GM12892 (cell line): ENCODE measurements around the gene PARVB.

Source experiments
- POLR2A ChIP-seq: IDR thresholded peaks from 2 replicates; pipeline ENCODE4 v1.6.1; 2011; ENCODE audit warnings: low read depth, low read length, control low read depth
- POLR2AphosphoS5 ChIP-seq: IDR thresholded peaks from 2 replicates; pipeline ENCODE4 v1.6.1; 2011; ENCODE audit warnings: low read depth, low read length, control low read depth

DNA sequence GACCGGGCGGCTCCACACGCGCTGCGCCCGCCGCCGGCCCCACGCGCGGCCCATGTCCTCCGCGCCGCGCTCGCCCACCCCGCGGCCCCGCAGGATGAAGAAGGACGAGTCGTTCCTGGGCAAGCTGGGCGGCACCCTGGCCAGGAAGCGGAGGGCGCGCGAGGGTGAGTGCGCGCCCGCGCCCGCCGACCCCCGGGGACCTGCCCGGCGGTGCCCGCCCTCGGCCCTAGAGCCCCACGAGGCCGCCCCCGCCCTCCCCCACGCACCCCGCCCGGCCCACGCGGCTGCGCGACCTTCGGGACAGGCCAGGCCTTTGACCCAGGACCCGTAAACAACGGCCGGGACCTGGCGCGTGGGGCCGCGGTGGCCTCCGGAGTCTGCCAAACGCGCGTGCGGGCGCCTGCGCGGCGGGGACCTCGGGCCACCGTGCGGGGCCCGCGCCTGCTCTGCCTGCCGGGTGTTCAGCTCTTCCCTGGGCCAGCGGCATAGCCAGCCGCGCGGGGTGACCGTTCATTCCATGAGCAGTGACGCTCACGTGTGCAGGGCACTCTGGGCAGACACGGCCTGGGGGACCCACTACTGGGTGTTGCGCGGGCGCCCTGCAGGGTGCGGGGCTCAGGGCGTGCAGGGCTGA is at the start of gene PARVB:
- TF ChIP-seq POLR2AphosphoS5 (peak; percentile 43; the same call in 1 of the 2 replicates), POLR2A (peak; percentile 69)
